HEK293 (cell line): ENCODE data around the gene GMPR2.

Source experiments
- CTCF ChIA-PET: fragments of 350-600 bp; formaldehyde crosslinking; extraction: SDS; loops from one replicate; lab custom pipeline; 2021; ENCODE audit warnings: antibody characterized with exemption; lab: Yijun Ruan, JAX
- POLR2A ChIA-PET: fragments of 300-600 bp; formaldehyde crosslinking; extraction: SDS; loops from one replicate; lab custom pipeline; 2020; ENCODE audit warnings: antibody characterized with exemption, inconsistent platforms; lab: Yijun Ruan, JAX
- H3K27ac ChIP-seq: fragments of 200-500 bp; sonication (Bioruptor generic); 2 replicates; pipeline ENCODE4 v1.5.1; 2014; ENCODE audit warnings: low read depth, low read length, control low read depth, inconsistent platforms; ENCODE audit errors: extremely low read depth
- H3K36me3 ChIP-seq, 2 experiments: fragments of 200-500 bp in 1 of 2; sonication (Bioruptor generic) in 1 of 2; 1 replicate in 1 of 2; 2 replicates in 1 of 2; pipeline ENCODE4 v1.5.1; 2014 to 2017; ENCODE audit warnings: inconsistent platforms in 2 of 2, low read length in 2 of 2; ENCODE audit not compliant: control insufficient read depth in 2 of 2, insufficient read depth in 1 of 2
- H3K4me1 ChIP-seq: fragments of 200-500 bp; sonication (Bioruptor generic); 2 replicates; pipeline ENCODE4 v1.5.1; 2014; ENCODE audit warnings: mild to moderate bottlenecking, low read length, inconsistent platforms; ENCODE audit not compliant: control insufficient read depth, insufficient read depth
- H3K4me3 ChIP-seq: 2 replicates; pipeline ENCODE4 v1.5.1; 2011; ENCODE audit warnings: low read depth, mild to moderate bottlenecking, control low read depth, low read length, moderate library complexity
- H3K9me3 ChIP-seq: fragments of 200-500 bp; sonication (Bioruptor generic); 2 replicates; pipeline ENCODE4 v1.5.1; 2014; ENCODE audit warnings: low read depth, low read length, inconsistent platforms; ENCODE audit not compliant: control insufficient read depth, insufficient read depth
- GLI4 ChIP-seq: fragments of 450-650 bp; formaldehyde crosslinking; IDR thresholded peaks from 2 replicates; pipeline ENCODE4 v1.5.1; 2016; ENCODE audit warnings: missing biosample characterization, missing genetic modification characterization
- KLF9 ChIP-seq: fragments of 450-650 bp; formaldehyde crosslinking; IDR thresholded peaks from 2 replicates; pipeline ENCODE4 v1.5.1; 2016; ENCODE audit warnings: missing biosample characterization, missing genetic modification characterization, low read depth
- REPIN1 ChIP-seq: fragments of 450-650 bp; formaldehyde crosslinking; IDR thresholded peaks from 2 replicates; pipeline ENCODE4 v1.5.1; 2017; ENCODE audit warnings: missing biosample characterization, missing genetic modification characterization, low read depth
- SCRT2 ChIP-seq: fragments of 450-650 bp; formaldehyde crosslinking; IDR thresholded peaks from 2 replicates; pipeline ENCODE4 v1.5.1; 2016; ENCODE audit warnings: missing biosample characterization, missing genetic modification characterization
- TRIM28 ChIP-seq: IDR thresholded peaks from 2 replicates; pipeline ENCODE4 v1.6.1; 2011; ENCODE audit warnings: low read length, control low read depth, borderline replicate concordance
- ZFHX2 ChIP-seq: fragments of 450-650 bp; formaldehyde crosslinking; conservative IDR thresholded peaks from 2 replicates; pipeline ENCODE4 v1.5.1; 2016; ENCODE audit warnings: missing biosample characterization, missing genetic modification characterization
- ZFP3 ChIP-seq: fragments of 450-650 bp; formaldehyde crosslinking; IDR thresholded peaks from 2 replicates; pipeline ENCODE4 v1.5.1; 2016; ENCODE audit warnings: low read depth, missing biosample characterization, missing genetic modification characterization
- ZNF19 ChIP-seq: fragments of 450-650 bp; formaldehyde crosslinking; IDR thresholded peaks from 2 replicates; pipeline ENCODE4; 2016; ENCODE audit warnings: missing biosample characterization, missing genetic modification characterization, low read depth
- ZNF2 ChIP-seq: fragments of 450-650 bp; formaldehyde crosslinking; IDR thresholded peaks from 2 replicates; pipeline ENCODE4 v1.5.1; 2016; ENCODE audit warnings: missing biosample characterization, missing genetic modification characterization
- ZNF311 ChIP-seq: fragments of 450-650 bp; formaldehyde crosslinking; IDR thresholded peaks from 2 replicates; pipeline ENCODE4 v1.5.1; 2017; ENCODE audit warnings: missing biosample characterization, missing genetic modification characterization, borderline replicate concordance
- ZNF394 ChIP-seq: fragments of 450-650 bp; formaldehyde crosslinking; IDR thresholded peaks from 2 replicates; pipeline ENCODE4 v1.5.1; 2016; ENCODE audit warnings: missing biosample characterization, missing genetic modification characterization, mild to moderate bottlenecking, moderate library complexity, borderline replicate concordance
- ZNF48 ChIP-seq: fragments of 450-650 bp; formaldehyde crosslinking; IDR thresholded peaks from 2 replicates; pipeline ENCODE4 v1.5.1; 2016; ENCODE audit warnings: missing biosample characterization, missing genetic modification characterization
- ZNF549 ChIP-seq: fragments of 450-650 bp; IDR thresholded peaks from 2 replicates; pipeline ENCODE4 v1.5.1; 2018; ENCODE audit warnings: missing biosample characterization, missing genetic modification characterization, mild to moderate bottlenecking, inconsistent platforms, moderate library complexity
- ZNF558 ChIP-seq: fragments of 450-650 bp; formaldehyde crosslinking; IDR thresholded peaks from 2 replicates; pipeline ENCODE4 v1.5.1; 2016; ENCODE audit warnings: missing biosample characterization, missing genetic modification characterization
- ZNF596 ChIP-seq: fragments of 450-650 bp; IDR thresholded peaks from 2 replicates; pipeline ENCODE4 v1.5.0; 2018; ENCODE audit warnings: missing biosample characterization, mild to moderate bottlenecking, missing genetic modification characterization, moderate library complexity
- ZNF701 ChIP-seq: fragments of 450-650 bp; formaldehyde crosslinking; IDR thresholded peaks from 2 replicates; pipeline ENCODE4 v1.5.1; 2016; ENCODE audit warnings: missing biosample characterization, missing genetic modification characterization
- TF ChIP-seq, protein P1 (sequence below): fragments of 450-650 bp; formaldehyde crosslinking; IDR thresholded peaks from 2 replicates; pipeline ENCODE4 v1.5.1; 2017; ENCODE audit warnings: missing biosample characterization, mild to moderate bottlenecking, missing genetic modification characterization, moderate library complexity
- TF ChIP-seq, protein P2 (sequence below): fragments of 450-650 bp; formaldehyde crosslinking; IDR thresholded peaks from 2 replicates; pipeline ENCODE4 v1.5.0; 2017; ENCODE audit warnings: missing biosample characterization, missing genetic modification characterization, borderline replicate concordance
- TF ChIP-seq, protein P3 (sequence below): fragments of 450-650 bp; formaldehyde crosslinking; optimal IDR thresholded peaks from 2 replicates; pipeline ENCODE3; 2016; ENCODE audit warnings: missing biosample characterization, mild to moderate bottlenecking, missing genetic modification characterization
- TF ChIP-seq, protein P4 (sequence below): fragments of 450-650 bp; formaldehyde crosslinking; IDR thresholded peaks from 2 replicates; pipeline ENCODE4 v1.5.1; 2016; ENCODE audit warnings: missing biosample characterization, missing genetic modification characterization

Gene GMPR2

DNA sequence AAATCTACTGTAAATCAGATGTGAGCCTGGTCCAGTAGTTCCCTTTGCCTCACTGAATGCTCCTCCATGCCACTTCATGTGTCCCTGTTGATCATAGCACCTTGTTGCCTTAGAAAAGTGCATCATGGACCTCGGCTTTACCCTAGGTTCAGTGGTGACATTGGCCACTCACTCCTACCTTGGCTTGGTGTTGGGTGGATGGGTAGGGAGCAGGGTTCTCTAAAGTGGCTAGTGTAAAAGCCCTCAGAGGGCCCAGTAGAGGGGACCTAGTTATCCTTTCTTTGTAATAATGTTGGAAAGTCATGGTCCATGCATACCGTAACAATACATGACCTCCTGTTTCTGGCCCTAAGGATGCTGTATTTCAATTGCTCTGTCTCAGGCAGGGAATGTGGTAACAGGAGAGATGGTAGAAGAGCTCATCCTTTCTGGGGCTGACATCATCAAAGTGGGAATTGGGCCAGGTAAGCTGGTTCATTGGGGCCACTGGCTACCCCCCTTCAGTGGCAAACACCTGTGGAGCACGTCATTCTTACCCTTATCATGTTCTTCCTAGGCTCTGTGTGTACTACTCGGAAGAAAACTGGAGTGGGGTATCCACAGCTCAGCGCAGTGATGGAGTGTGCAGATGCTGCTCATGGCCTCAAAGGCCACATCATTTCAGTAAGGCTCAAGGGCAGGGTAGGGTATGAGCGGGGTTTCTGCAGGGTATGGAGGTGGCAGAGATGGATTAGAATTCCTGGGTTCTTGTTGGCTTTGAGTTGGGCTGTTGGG is 4.1 kb downstream of the GMPR2 start:
- peaks cover 7% of the 10 kb centered on the region for H3K4me1 ChIP-seq
- TF ChIP-seq SCRT2, result peak; percentile 75
- TF ChIP-seq ZNF48 (tag by site-specific recombination), result no peak
- TF ChIP-seq, all 188 proteins: peak for 1
- H3K4me3 ChIP-seq, result no peak overlapping the region
- H3K27ac ChIP-seq, result no peak overlapping the region
- ChIA-PET CTCF (interaction anchor here (0.5 to 2.9 kb wide), 3 partner anchors 8 to 61 kb away, joined by 3 to 20 read pairs (median 5); no protein-coding TSS in a partner anchor), POLR2A (interaction anchor here (1.4 to 1.7 kb wide), 2 partner anchors 21 to 24 kb away, joined by 4 read pairs; partner anchors contain the start of genes CHMP4A and MDP1)
- H3K36me3 ChIP-seq, result peaks cover 13 to 74% of the 10 kb centered on the region in 2 experiments; a peak in 2 of 3 replicates
- H3K9me3 ChIP-seq, result no peaks in the 10 kb centered on the region

DNA sequence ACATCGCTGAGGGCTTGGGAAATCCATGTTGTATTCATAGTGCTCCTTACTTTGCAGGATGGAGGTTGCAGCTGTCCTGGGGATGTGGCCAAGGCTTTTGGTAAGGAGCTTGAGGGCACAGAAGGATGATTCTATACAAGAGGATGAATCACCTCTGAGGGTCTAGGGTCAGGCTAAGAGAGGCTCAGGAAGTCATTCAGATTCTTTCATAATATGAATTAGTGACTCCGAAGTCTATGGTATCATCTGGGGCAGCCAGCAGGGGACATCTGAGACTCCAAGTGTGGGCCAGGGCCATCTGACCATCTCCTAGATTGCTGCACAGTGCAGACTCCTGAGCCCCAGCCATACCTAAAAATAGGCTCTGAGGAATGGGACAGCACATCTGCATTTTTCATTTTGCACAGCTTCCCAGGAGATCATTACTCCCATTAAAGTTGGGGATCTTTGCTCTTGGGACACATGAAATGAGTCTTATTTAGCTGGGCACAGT is 4.8 kb downstream of the GMPR2 start:
- H3K4me1 ChIP-seq, result peaks cover 7% of the 10 kb centered on the region
- peaks cover 13 to 74% of the 10 kb centered on the region in 2 experiments; a peak in 2 of 3 replicates for H3K36me3 ChIP-seq
- TF ChIP-seq GLI4 (tag by site-specific recombination), result no peak
- TF ChIP-seq, protein P1, sequence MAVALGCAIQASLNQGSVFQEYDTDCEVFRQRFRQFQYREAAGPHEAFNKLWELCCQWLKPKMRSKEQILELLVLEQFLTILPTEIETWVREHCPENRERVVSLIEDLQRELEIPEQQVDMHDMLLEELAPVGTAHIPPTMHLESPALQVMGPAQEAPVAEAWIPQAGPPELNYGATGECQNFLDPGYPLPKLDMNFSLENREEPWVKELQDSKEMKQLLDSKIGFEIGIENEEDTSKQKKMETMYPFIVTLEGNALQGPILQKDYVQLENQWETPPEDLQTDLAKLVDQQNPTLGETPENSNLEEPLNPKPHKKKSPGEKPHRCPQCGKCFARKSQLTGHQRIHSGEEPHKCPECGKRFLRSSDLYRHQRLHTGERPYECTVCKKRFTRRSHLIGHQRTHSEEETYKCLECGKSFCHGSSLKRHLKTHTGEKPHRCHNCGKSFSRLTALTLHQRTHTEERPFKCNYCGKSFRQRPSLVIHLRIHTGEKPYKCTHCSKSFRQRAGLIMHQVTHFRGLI (tag by site-specific recombination), result no peak
- TF ChIP-seq ZNF394 (tag by site-specific recombination), result no peak
- TF ChIP-seq ZNF701 (tag by site-specific recombination), result no peak
- no peak for TF ChIP-seq ZNF596 (tag by site-specific recombination)
- no peak for TF ChIP-seq ZNF549 (tag by site-specific recombination)
- TF ChIP-seq ZNF2, result no peak
- no peak for TF ChIP-seq ZFP3 (tag by site-specific recombination)
- no peak for TF ChIP-seq TRIM28
- TF ChIP-seq, protein P2, sequence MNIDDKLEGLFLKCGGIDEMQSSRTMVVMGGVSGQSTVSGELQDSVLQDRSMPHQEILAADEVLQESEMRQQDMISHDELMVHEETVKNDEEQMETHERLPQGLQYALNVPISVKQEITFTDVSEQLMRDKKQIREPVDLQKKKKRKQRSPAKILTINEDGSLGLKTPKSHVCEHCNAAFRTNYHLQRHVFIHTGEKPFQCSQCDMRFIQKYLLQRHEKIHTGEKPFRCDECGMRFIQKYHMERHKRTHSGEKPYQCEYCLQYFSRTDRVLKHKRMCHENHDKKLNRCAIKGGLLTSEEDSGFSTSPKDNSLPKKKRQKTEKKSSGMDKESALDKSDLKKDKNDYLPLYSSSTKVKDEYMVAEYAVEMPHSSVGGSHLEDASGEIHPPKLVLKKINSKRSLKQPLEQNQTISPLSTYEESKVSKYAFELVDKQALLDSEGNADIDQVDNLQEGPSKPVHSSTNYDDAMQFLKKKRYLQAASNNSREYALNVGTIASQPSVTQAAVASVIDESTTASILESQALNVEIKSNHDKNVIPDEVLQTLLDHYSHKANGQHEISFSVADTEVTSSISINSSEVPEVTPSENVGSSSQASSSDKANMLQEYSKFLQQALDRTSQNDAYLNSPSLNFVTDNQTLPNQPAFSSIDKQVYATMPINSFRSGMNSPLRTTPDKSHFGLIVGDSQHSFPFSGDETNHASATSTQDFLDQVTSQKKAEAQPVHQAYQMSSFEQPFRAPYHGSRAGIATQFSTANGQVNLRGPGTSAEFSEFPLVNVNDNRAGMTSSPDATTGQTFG, result no peak
- TF ChIP-seq ZFHX2 (tag by site-specific recombination), result no peak
- TF ChIP-seq KLF9 (tag by site-specific recombination), result no peak
- TF ChIP-seq, protein P3, sequence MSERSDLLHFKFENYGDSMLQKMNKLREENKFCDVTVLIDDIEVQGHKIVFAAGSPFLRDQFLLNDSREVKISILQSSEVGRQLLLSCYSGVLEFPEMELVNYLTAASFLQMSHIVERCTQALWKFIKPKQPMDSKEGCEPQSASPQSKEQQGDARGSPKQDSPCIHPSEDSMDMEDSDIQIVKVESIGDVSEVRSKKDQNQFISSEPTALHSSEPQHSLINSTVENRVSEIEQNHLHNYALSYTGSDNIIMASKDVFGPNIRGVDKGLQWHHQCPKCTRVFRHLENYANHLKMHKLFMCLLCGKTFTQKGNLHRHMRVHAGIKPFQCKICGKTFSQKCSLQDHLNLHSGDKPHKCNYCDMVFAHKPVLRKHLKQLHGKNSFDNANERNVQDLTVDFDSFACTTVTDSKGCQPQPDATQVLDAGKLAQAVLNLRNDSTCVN, result no peak
- TF ChIP-seq ZNF19 (tag by site-specific recombination), result no peak
- TF ChIP-seq ZNF311 (tag by site-specific recombination), result no peak
- TF ChIP-seq, protein P4, sequence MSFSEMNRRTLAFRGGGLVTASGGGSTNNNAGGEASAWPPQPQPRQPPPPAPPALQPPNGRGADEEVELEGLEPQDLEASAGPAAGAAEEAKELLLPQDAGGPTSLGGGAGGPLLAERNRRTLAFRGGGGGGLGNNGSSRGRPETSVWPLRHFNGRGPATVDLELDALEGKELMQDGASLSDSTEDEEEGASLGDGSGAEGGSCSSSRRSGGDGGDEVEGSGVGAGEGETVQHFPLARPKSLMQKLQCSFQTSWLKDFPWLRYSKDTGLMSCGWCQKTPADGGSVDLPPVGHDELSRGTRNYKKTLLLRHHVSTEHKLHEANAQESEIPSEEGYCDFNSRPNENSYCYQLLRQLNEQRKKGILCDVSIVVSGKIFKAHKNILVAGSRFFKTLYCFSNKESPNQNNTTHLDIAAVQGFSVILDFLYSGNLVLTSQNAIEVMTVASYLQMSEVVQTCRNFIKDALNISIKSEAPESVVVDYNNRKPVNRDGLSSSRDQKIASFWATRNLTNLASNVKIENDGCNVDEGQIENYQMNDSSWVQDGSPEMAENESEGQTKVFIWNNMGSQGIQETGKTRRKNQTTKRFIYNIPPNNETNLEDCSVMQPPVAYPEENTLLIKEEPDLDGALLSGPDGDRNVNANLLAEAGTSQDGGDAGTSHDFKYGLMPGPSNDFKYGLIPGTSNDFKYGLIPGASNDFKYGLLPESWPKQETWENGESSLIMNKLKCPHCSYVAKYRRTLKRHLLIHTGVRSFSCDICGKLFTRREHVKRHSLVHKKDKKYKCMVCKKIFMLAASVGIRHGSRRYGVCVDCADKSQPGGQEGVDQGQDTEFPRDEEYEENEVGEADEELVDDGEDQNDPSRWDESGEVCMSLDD, result no peak
- TF ChIP-seq REPIN1 (tag by site-specific recombination), result no peak
- no peak for TF ChIP-seq ZNF558 (tag by site-specific recombination)
- ChIA-PET CTCF (interaction anchor here (1.3 to 2.9 kb wide), 4 partner anchors 60 to 70 kb away, joined by 5 to 20 read pairs (median 10); partner anchors contain the start of genes CIDEB, DHRS1 and NOP9), POLR2A (interaction anchor here (0.5 to 1.7 kb wide), 5 partner anchors 9 to 96 kb away, joined by 3 to 6 read pairs (median 4); partner anchors contain the start of genes CHMP4A, EMC9, MDP1 and RABGGTA)
- no peak overlapping the region for H3K4me3 ChIP-seq
- no peak overlapping the region for H3K27ac ChIP-seq
- no peaks in the 10 kb centered on the region for H3K9me3 ChIP-seq
